Neuron (in vitro differentiated cells): ENCODE results near the gene TBCB.

ENCODE experiments used
- H2AFZ ChIP-seq: one replicate; pipeline ENCODE4 v1.6.1; 2013; ENCODE audit warnings: low read depth, mild to moderate bottlenecking, inconsistent platforms, low read length, moderate library complexity
- H3K27me3 ChIP-seq: one replicate; pipeline ENCODE4 v1.6.1; 2013; ENCODE audit warnings: low read length; ENCODE audit not compliant: insufficient read depth
- H3K36me3 ChIP-seq: one replicate; pipeline ENCODE4 v1.6.1; 2013; ENCODE audit warnings: low read length; ENCODE audit not compliant: insufficient read depth
- H3K4me1 ChIP-seq: one replicate; pipeline ENCODE4 v1.6.1; 2013; ENCODE audit warnings: low read length; ENCODE audit not compliant: insufficient read depth
- H3K4me3 ChIP-seq: 2 replicates; pipeline ENCODE4 v1.5.1; 2013; ENCODE audit warnings: mild to moderate bottlenecking, low read length, moderate library complexity
- H3K9me3 ChIP-seq: one replicate; pipeline ENCODE4 v1.6.1; 2013; ENCODE audit warnings: low read length

Gene TBCB

GRCh38 chr19:36090910-36091695 lies 24.2 kb upstream of the TBCB start:
- Histone ChIP-seq H2AFZ (no peak overlapping the region), H3K27me3 (no peaks in the 10 kb centered on the region), H3K9me3 (no peaks in the 10 kb centered on the region), H3K36me3 (peaks cover 60% of the 10 kb centered on the region), H3K4me3 (no peak overlapping the region), H3K4me1 (no peaks in the 10 kb centered on the region)

- peaks cover 61% of the 10 kb centered on the region for H3K36me3 ChIP-seq
- H2AFZ ChIP-seq: no peak overlapping the region
- H3K4me1 ChIP-seq: peaks cover 2% of the 10 kb centered on the region
- H3K9me3 ChIP-seq: no peaks in the 10 kb centered on the region
- no peaks in the 10 kb centered on the region for H3K27me3 ChIP-seq
- H3K4me3 ChIP-seq: no peak overlapping the region
These were observed 22.7 kb upstream of the TBCB start for GRCh38 chr19:36092566-36092965.

DNA sequence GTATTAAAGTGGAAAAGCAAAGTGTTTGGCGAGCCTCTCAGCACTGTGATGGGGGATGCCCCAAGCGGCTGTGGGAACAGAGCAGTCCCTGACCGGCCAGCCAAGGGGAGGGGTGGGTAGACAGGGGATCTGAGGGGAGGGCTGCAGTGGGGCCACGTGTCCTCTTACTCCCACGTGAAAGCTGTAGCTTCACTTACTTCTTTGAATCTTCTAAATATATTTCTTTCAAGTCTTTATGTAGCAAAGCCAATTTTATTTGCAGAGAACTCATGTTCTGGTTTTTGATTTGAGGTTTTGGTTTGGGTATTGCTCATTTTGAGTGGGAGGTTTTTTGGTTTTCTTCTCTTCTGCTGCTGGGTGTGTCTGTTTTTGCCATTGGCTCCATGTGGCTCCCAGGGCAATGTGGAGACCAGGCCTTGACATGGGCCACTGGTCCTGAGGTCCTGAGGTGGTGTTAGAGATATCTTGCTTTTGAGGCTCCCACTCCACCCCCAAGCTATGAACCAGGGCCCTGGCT lies 22.1 kb upstream of the TBCB start:
- Histone ChIP-seq H3K36me3 (peaks cover 58% of the 10 kb centered on the region), H3K4me1 (peaks cover 2% of the 10 kb centered on the region), H3K4me3 (no peak overlapping the region), H3K27me3 (no peaks in the 10 kb centered on the region), H3K9me3 (no peaks in the 10 kb centered on the region), H2AFZ (no peak overlapping the region)

DNA sequence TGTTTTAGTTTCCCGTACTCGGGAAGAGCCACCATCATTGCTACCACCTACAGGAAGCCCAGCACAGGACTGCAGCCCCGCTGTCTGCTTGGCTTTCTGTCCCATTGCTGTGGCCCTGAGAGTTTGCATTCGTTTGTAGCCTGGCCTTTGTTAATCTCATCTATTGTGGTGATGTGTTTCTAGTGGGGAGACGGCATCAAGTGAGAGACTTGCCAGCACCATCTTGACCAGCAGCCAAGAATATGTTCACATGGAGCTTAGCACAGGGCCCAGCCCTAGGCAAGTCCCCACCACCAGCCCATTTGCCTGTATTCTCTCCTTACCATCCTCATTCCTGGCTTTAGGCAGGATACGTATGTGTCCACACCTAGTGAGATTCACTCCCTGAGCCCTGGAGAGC lies 21.6 kb upstream of the TBCB start:
- peaks cover 2% of the 10 kb centered on the region for H3K4me1 ChIP-seq
- no peak overlapping the region for H2AFZ ChIP-seq
- H3K27me3 ChIP-seq: no peaks in the 10 kb centered on the region
- no peaks in the 10 kb centered on the region for H3K9me3 ChIP-seq
- no peak overlapping the region for H3K4me3 ChIP-seq
- peaks cover 53% of the 10 kb centered on the region for H3K36me3 ChIP-seq

GRCh38 chr19:36097036-36097435 lies 18.2 kb upstream of the TBCB start:
- H3K9me3 ChIP-seq: no peaks in the 10 kb centered on the region
- H3K4me3 ChIP-seq: no peak overlapping the region
- no peak overlapping the region for H2AFZ ChIP-seq
- no peaks in the 10 kb centered on the region for H3K27me3 ChIP-seq
- H3K4me1 ChIP-seq: peaks cover 2% of the 10 kb centered on the region
- peaks cover 54% of the 10 kb centered on the region for H3K36me3 ChIP-seq

- Histone ChIP-seq H3K9me3 (no peaks in the 10 kb centered on the region), H3K27me3 (no peaks in the 10 kb centered on the region), H3K36me3 (peaks cover 60% of the 10 kb centered on the region), H2AFZ (no peak overlapping the region), H3K4me1 (peaks cover 2% of the 10 kb centered on the region), H3K4me3 (no peak overlapping the region)
These were observed 16.0 kb upstream of the TBCB start for GRCh38 chr19:36099166-36099785.

DNA sequence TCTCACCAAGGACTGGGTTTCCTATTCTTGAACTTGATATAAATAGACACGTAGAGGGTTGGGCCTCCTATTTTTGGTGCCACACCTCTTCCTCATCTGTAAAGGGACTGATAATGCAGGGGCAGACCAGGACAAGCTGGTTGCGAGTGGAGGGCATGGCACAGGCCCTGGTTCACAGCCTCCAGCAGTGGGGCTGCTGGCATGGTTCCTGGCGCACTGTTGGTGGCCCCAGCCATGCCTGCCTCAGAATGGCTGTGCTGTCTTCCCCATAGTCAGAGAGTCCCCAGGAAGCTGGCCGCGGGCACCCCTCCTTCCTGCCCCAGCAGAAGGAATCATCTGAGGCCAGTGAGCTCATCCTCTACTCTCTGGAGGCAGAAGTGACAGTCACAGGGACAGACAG lies 14.8 kb upstream of the TBCB start:
- Histone ChIP-seq H2AFZ (no peak overlapping the region), H3K9me3 (no peaks in the 10 kb centered on the region), H3K36me3 (peaks cover 64% of the 10 kb centered on the region), H3K4me3 (no peak overlapping the region), H3K27me3 (no peaks in the 10 kb centered on the region), H3K4me1 (peaks cover 2% of the 10 kb centered on the region)

DNA sequence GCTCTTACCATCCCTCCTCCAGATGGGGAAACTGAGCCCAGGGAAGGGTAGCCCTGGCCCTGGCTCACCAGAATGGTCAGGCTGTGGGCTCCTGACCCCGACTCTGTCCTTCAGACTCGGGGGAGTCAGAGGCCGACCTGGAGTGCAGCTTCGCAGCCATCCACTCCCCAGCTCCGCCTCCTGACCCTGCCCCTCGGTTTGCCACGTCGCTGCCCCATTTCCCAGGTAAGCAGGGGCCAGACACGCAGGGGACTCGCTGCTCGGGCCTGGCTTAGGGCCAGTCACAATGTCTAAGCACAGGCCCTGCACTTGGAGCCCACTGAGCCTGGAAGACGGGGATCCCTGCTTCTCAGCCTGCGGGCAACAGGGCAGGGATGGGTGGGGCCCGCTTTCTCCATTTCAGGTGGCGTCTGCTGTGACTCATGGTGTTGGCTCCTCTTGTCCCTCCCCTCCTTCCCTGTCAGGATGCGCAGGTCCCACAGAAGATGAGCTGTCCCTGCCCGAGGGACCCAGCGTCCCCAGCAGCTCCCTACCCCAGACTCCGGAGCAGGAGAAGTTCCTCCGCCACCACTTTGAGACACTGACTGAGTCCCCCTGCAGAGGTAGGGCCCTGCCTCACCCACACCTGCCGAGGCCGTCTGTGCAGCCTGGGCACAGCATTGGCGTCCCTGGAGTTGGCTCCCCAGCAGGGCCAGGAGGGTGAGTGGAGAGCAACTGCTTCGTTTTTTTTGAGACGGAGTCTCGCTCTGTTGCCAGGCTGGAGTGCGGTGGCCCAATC lies 13.5 kb upstream of the TBCB start:
- Histone ChIP-seq H3K27me3 (no peaks in the 10 kb centered on the region), H3K9me3 (no peaks in the 10 kb centered on the region), H3K4me1 (peaks cover 2% of the 10 kb centered on the region), H3K4me3 (no peak overlapping the region), H3K36me3 (peaks cover 62% of the 10 kb centered on the region), H2AFZ (no peak overlapping the region)

DNA sequence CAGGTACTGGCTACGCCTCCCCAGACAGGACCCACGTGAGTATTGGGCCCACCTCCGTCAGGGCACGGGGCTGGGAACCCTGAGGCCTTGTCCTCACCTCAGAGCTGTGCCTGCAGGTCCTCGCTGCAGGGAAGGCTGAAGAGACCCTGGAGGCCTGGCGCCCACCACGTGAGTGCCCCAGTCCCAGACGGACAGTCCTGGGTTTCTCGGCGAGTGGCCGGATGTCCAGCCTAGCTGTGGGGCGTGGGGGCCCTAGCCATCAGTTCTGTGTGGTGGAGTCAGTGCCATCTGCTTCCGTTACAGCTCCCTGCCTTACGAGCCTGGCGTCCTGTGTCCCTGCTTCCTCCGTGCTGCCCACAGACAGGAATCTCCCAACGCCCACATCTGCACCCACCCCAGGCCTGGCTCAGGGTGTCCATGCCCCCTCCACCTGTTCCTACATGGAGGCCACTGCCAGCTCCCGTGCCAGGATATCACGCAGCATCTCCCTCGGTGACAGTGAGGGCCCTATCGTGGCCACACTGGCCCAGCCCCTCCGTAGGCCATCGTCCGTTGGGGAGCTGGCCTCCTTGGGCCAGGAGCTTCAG lies 12.1 kb upstream of the TBCB start:
- H3K36me3 ChIP-seq: peaks cover 53% of the 10 kb centered on the region
- no peaks in the 10 kb centered on the region for H3K9me3 ChIP-seq
- H2AFZ ChIP-seq: no peak overlapping the region
- H3K4me3 ChIP-seq: no peak overlapping the region
- H3K27me3 ChIP-seq: no peaks in the 10 kb centered on the region
- H3K4me1 ChIP-seq: no peaks in the 10 kb centered on the region

DNA sequence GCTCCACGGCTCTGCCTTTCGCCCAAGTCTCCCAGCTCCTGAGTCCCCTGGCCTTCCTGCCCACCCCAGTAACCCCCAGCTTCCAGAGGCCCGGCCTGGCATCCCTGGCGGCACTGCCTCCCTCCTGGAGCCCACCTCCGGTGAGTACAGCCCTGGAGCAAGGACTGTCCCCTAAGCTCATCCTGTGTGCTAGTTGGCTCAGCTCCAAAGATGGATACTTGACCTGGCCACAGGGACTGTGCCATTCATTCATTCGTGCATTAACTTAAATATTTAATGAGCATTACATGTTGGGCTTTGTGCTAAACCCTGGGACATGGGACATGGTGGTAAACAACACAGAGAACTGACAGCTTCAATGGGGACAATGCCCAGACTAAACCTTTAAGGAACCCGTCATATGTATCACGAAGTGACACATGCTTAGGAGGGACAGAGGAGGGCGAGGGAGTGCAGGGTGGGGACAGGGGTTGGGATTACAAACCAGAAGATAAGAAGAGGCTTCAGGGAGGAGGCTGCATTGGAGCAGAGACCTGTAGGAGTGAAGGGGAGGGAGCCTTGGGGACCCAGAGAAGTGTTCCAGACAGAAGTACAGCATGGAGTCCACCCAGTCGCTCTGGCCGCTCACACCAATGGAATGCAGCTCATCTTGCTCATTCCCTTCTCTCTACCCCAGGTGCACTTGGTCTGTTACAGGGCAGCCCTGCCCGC lies 11.3 kb upstream of the TBCB start:
- no peaks in the 10 kb centered on the region for H3K4me1 ChIP-seq
- H3K27me3 ChIP-seq: no peaks in the 10 kb centered on the region
- H2AFZ ChIP-seq: no peak overlapping the region
- H3K36me3 ChIP-seq: peaks cover 53% of the 10 kb centered on the region
- H3K9me3 ChIP-seq: no peaks in the 10 kb centered on the region
- H3K4me3 ChIP-seq: no peak overlapping the region

GRCh38 chr19:36106441-36106840 lies 8.8 kb upstream of the TBCB start:
- Histone ChIP-seq H3K36me3 (peaks cover 43% of the 10 kb centered on the region), H3K9me3 (no peaks in the 10 kb centered on the region), H2AFZ (no peak overlapping the region), H3K4me3 (no peak overlapping the region), H3K4me1 (no peaks in the 10 kb centered on the region), H3K27me3 (no peaks in the 10 kb centered on the region)

- Histone ChIP-seq H3K36me3 (peaks cover 40% of the 10 kb centered on the region), H3K4me1 (no peaks in the 10 kb centered on the region), H3K4me3 (no peak overlapping the region), H2AFZ (no peak overlapping the region), H3K9me3 (no peaks in the 10 kb centered on the region), H3K27me3 (no peaks in the 10 kb centered on the region)
These were observed 8.3 kb upstream of the TBCB start for GRCh38 chr19:36106991-36107390.
